NCI-H2196 (cell line): ENCODE results near the gene YEATS2.
"Not testable (repeated sequence)": the region's sequence is repeated elsewhere in the genome, so short reads cannot be mapped to it uniquely, and the experiment has no call there.

Experiments
- DNase-seq: peaks from one replicate; lab custom pipeline; 2025; ENCODE audit not compliant: unreplicated experiment; lab: John Stamatoyannopoulos, UW

Gene YEATS2

DNA sequence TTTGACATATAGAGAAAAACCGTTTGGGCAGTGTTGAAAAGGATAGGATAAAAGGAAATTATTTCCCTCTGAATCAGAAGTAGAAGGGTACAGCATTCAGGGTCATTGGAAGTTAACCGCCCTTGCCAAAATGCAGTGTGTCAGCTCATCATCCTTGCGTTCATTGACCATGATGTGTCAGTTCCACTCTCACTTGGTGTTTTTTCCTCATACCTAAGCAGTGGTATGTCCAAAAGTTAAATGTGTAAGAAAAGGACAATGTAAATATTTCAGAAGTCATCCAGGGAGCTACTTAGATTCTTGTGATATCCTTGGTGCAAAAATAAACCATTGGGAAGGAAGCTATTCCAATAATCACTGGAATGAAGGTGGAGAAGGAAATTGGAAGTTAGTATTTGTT is 77.0 kb downstream of the YEATS2 start:
- DNase-seq = no peak

GRCh38 chr3:183775781-183776180 is 78.2 kb downstream of the YEATS2 start:
- no peak for DNase-seq

DNA sequence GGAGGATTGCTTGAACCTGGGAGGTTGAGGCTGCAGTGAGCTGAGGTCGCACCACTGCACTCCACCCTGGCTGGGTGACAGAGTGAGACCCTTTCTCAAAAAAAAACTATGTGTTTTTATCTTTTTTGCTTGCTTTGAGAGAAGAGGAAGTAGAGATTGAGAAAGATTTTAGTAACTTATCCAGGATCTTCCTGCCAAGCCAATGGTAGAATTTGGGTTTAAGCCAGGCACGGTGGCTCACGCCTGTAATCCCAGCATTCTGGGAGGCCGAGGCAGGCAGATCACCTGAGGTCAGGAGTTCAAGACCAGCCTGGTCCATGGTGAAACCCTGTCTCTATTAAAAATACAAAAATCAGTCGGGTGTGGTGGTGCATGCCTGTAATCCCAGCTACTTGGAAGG is 78.9 kb downstream of the YEATS2 start:
- DNase-seq = not testable (repeated sequence)

DNA sequence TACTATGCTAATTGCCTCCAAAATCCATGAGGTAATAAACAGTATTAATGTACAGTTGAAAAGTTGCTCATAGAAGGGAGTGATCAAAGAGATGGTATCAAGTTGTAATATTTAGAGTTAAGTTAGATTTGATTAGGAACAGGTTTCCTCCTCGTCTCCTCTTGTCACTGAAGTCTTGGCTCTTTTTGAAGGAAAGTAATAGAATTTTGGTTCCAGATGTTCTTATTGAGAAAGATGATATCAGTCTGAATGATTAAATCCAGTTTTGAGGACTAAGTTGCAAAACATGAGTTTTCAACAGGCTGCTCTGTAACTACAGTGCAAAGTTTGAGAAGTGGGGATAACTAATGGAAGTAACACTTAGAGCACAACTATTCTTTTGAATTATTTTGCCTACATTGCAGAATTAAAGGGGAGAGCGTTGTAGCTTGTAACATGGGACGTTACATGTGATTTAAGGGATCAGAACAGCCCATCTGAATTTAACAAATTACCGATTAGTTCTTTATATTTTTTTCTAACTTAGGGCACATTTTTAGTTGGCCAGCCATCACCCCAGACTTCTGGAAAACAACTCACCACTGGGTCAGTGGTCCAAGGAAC is 79.5 kb downstream of the YEATS2 start:
- DNase-seq = no peak

GRCh38 chr3:183779896-183780465 is 82.4 kb downstream of the YEATS2 start:
- DNase-seq = no peak

DNA sequence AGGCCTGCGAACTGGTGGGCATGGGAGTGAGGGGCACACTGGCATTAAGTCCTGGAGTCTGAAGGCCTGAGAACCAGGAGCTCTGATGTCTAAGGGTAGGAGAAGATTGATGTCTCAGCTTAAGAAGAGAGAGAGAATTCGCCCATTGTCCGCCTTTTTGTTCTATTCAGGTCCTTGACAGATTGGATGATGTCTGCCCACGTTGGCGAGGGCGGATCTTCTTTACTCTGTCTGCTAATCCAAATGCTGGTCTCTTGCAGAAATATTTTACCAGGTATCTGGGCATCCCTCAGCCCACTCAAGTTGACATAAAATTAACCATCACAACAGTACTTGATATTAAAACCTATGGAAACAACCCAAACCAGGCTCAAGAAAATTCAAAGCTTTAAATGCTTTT is 83.6 kb downstream of the YEATS2 start:
- no peak for DNase-seq

GRCh38 chr3:183782576-183783276 is 85.1 kb downstream of the YEATS2 start:
- no peak for DNase-seq

- not testable (repeated sequence) for DNase-seq
These were observed 86.9 kb downstream of the YEATS2 start for GRCh38 chr3:183784503-183784902.

DNA sequence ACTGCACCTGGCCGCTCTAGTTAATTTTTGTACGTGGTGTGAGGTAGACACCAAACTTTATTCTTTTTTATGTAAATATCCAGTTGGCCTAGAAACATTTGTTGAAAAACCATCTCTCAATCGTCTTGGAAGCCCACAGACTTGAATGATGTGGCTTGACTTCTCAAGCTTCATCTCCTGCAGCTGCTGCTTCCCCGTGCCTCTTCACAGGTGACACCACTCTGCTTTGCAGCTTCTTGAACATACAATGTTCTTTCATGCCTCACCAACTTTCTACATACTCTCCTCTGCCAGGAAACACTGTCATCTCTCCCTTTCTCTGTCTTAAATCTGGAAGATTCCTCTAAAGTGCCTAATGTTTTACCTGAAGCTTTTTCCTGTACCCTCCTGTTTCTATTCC is 92.2 kb downstream of the YEATS2 start:
- no peak for DNase-seq

DNA sequence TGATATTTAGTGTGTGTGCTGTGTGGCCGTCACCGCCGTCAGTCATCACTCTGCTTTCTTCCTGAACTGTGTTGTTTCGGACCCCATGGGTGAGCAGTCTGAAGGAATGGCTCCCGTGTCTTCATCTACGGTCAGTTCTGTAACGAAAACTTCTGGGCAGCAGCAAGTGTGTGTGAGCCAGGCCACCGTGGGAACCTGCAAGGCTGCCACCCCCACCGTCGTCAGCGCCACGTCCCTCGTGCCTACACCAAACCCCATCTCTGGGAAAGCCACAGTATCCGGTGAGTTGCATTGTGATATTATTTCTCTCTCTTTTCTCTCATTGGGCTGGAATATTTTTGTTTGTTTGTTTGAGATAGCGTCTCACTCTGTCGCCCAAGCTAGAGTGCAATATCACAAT is 93.1 kb downstream of the YEATS2 start:
- no peak for DNase-seq

- no peak for DNase-seq
These were observed 95.4 kb downstream of the YEATS2 start for GRCh38 chr3:183792976-183793375.

DNA sequence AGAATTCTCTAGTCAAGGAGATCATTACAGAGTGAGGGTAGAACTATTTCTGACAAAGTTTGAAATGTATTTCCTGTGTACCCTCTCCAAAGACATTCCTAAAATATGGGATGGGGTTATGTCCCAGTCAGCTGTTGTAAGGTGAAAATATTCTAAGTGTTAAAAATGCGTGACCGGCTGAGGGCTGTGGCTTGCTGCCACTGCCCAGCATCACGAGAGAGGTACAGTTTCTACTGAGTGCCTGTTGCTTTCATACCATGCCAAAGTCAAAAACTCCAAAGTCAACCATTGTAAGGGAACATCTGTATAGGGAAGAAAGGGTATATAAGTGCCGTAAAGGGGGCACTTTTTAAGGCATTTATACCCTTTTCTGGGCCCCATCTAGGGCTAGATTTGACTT is 96.9 kb downstream of the YEATS2 start:
- DNase-seq = no peak

DNA sequence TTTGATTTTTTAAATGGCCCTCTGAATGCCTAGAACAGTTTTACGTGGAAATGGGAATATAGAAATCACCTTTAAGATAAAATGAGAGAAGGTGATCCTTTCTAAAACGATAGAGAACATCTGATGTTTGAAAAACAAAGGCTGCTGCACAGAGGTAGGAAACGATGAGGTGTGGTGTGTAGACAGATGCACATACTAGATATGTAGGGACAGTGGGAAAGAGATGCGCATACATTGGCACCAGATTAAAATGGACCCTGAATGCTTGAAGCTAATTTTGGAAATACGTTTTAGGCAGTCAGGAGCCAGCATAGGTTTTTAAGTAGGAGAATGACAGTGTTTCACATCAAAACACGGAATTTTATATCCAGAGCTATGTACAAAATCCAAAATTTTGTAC is 98.8 kb downstream of the YEATS2 start:
- DNase-seq = no peak

GRCh38 chr3:183797996-183798395 is 100.4 kb downstream of the YEATS2 start:
- no peak for DNase-seq

DNA sequence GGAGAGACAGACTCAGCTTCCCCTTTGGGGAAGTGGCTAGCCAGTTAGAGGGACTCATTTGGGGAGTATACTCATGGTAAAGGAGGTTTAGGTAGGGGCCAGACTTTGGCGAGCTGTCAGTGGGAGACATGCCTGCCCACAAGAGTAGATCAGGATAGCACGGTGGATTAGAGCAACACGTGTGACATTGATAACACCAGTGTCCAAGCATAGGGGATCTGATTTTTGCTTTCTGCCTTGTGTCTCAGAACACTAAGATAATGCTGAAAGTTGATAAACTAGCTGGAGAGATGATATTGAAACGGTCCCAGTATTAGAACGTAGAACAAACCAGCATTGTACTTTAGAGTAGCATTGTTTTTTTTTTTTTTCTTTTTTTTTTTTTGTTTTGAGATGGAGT is 101.9 kb downstream of the YEATS2 start:
- DNase-seq = no peak

DNA sequence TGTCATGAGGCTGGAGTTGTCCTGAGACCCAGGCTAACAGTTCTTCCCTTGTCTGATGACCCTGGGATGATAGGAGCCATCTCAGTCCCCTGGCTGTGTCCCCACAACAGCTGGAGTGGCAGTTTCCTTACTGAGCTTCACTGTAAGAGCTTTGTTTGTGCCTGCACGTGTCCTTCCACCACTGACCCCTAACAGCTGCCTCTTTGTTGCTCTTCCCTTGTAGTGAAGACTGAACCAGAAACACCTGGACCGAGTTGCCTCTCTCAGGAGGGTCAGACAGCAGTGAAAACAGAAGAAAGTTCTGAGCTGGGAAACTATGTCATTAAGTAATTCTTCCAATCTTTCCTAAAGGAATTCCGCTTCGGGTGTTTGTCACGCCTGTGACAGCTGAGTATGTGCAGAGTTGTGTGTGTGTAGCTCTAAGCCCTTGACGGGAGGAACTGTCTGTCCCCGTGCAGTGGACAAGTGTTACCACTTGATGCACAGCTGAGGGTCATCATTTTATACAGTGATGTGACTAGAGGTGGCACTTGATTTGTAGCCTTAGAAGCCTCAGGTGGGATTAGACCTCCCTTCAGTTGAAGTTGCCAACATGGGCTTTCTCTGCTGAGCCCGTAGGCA is 102.8 kb downstream of the YEATS2 start:
- no peak for DNase-seq

GRCh38 chr3:183801601-183802000 is 104.0 kb downstream of the YEATS2 start:
- DNase-seq = no peak

- DNase-seq = peak; percentile 83
These were observed 105.4 kb downstream of the YEATS2 start for GRCh38 chr3:183802989-183803388.

DNA sequence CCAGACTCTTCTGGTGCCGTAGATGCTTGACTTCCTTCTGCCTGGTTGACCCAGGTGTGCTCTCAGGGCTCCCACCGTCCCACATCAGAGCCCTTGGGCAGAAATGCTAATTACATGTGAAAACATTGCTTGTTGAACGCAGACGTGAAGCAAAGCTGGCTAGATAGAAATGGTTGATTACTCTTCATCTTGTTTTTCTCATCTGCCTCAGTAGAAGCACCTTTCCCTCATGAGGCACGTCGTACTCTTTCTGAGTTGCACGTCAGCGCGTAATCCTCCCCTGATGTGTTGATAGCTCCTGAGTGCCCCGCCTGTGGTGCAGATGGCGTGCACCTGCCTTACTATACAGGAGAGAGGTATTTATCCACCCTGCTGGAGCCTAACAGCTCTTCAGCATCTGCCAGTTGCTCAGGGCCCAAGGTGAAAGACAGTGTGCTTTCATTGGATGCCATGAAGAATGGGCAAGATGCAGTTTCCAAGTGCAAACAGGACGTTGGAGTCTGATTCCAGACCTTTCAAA is 109.7 kb downstream of the YEATS2 start:
- DNase-seq = peak; percentile 69

DNA sequence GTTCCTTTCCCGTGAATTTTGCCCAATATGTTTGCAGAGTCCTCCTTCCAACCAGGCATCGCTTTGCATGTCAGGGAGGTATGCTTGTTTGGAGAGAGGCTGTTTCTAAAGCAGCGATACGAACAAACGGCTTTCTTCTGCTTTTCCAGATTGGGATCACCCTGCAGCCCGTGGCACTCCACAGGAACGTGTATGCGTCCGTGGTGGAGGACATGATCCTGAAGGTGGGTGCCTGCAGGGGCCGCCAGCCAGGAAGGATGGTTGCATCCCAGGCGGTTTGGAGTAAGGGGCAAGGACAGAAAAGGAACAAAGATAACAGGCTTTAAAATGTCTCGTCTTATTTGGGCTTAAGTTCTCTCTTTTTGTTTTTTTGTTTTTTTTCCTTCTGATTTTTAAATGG is 110.3 kb downstream of the YEATS2 start:
- DNase-seq = no peak

DNA sequence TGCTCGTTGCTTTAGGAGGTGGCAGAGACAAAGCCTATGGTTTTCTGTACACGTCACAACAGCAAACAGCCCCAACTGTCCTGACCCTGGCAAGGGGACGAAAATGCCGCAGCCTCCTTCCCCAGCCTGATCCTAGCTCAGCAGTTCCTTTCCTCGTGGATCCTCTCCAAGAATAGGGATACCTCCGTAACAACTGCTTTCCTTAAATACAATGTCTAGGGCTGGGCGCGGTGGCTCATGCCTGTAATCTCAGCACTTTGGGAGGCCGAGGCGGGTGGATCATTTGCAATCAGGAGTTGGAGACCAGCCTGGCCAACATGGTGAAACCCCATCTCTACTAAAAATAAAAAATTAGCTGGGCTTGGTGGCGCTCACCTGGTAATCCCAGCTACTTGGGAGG is 110.8 kb downstream of the YEATS2 start:
- DNase-seq = no peak

- peak; percentile 79 for DNase-seq
These were observed 111.7 kb downstream of the YEATS2 start for GRCh38 chr3:183809270-183809669.
